ENCODE data around the gene KRTAP19-2. TPM values are rescaled to one million over a fixed set of nuclear protein-coding genes. Genes with fewer than 3 reads are reported as not detected.
A peak's percentile ranks its signal among the peaks of the same experiment; 100 is the strongest.
"Not testable (repeated sequence)": the region's sequence is repeated elsewhere in the genome, so short reads cannot be mapped to it uniquely, and the experiment has no call there.

Gene KRTAP19-2, protein sequence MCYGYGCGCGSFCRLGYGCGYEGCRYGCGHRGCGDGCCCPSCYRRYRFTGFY
- total RNA-seq (not detected), polyA plus RNA-seq (ENCODE audit: insufficient read depth, low read depth, low replicate concordance) (not detected)
- long read RNA-seq, donor 1: 0 reads
- long read RNA-seq, donor 2: 0 reads

DNA sequence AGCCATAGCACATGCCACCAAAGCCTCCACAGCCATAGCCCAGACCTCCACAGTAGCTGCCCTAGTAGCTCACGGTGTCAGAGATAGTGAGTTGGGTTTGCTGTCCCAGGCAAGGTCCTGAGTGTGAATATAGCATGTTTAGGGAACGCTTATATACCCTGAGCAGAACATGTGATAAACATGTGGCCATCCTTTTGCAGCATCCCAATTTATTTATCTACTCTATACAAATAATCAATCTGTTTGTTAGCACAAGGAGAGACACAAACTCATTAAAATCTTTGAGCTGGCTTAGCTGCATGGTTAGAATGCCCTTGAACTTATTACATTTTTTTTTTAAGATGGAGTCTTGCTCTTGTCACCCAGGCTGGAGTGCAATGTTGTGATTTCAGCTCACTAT is at the start of gene KRTAP19-2:
Gene KRTAP19-2 (minus strand): TSS at position 101 of the 400 bp plus-strand sequence. CDS start 88 bp downstream, at position 13.
- no peaks in the 10 kb centered on the region for H3K4me1 ChIP-seq
- H3K36me3 ChIP-seq (ENCODE audit: low read depth, missing control alignments): no peaks in the 10 kb centered on the region
- no peak within 1 kb of the TSS for H3K27ac ChIP-seq
- H3K9me3 ChIP-seq: no peaks in the 10 kb centered on the region
- no peaks in the 10 kb centered on the region for H3K27me3 ChIP-seq
- intact Hi-C loops (cut with DNase I; ENCODE audit: low total_unique reads): no loop called here
- no peak for TF ChIP-seq POLR2A (IDR thresholded peaks at IDR 0.05)
- TF ChIP-seq, protein P1, sequence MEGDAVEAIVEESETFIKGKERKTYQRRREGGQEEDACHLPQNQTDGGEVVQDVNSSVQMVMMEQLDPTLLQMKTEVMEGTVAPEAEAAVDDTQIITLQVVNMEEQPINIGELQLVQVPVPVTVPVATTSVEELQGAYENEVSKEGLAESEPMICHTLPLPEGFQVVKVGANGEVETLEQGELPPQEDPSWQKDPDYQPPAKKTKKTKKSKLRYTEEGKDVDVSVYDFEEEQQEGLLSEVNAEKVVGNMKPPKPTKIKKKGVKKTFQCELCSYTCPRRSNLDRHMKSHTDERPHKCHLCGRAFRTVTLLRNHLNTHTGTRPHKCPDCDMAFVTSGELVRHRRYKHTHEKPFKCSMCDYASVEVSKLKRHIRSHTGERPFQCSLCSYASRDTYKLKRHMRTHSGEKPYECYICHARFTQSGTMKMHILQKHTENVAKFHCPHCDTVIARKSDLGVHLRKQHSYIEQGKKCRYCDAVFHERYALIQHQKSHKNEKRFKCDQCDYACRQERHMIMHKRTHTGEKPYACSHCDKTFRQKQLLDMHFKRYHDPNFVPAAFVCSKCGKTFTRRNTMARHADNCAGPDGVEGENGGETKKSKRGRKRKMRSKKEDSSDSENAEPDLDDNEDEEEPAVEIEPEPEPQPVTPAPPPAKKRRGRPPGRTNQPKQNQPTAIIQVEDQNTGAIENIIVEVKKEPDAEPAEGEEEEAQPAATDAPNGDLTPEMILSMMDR (IDR thresholded peaks at IDR 0.05): no peak
- WGBS, 2 donors: 98 to 100% methylated on average over 2 of the region's 2 CpGs
- H3K4me3 ChIP-seq: no peak within 1 kb of the TSS
- no peak for DNase-seq

GRCh38 chr21:30518876-30519275 is 31.6 kb upstream of the KRTAP19-2 start:
- Histone ChIP-seq H3K4me1 (no peaks in the 10 kb centered on the region), H3K9me3 (no peaks in the 10 kb centered on the region), H3K27ac (no peak overlapping the region), H3K27me3 (no peaks in the 10 kb centered on the region), H3K4me3 (no peak overlapping the region), H3K36me3 (ENCODE audit: low read depth, missing control alignments) (no peaks in the 10 kb centered on the region)
- WGBS, 2 donors: 81 to 92% methylated on average over 1 of the region's 1 CpG
- no peak for TF ChIP-seq POLR2A (IDR thresholded peaks at IDR 0.05)
- TF ChIP-seq, protein P1 (IDR thresholded peaks at IDR 0.05): no peak
- DNase-seq: no peak
- intact Hi-C loops (cut with DNase I; ENCODE audit: low total_unique reads): no loop called here

DNA sequence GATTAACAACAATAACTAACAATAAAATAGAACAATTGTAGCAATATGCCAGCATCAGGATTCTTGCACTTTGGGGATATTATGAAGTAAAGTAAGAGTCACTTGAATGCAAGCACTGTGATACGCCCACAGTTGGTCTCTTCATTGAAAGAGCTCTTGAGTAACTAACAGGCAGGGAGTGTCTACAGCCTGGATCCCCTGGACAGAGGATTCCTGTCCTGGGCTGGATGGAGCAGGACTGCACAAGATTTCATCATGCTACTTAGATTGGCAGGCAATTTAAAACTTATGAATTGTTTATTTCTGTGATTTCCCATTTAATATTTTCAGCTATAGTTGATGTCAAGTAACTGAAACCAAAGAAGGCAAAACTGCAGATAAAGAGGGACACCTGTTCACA is 28.4 kb upstream of the KRTAP19-2 start:
- DNase-seq: no peak
- TF ChIP-seq, protein P1 (IDR thresholded peaks at IDR 0.05): no peak
- Histone ChIP-seq H3K4me3 (no peak overlapping the region), H3K36me3 (ENCODE audit: low read depth, missing control alignments) (no peaks in the 10 kb centered on the region), H3K4me1 (no peaks in the 10 kb centered on the region), H3K9me3 (no peaks in the 10 kb centered on the region), H3K27ac (no peak overlapping the region), H3K27me3 (no peaks in the 10 kb centered on the region)
- 79 to 88% methylated on average over 1 of the region's 1 CpG for WGBS, 2 donors
- intact Hi-C loops (cut with DNase I; ENCODE audit: low total_unique reads): no loop called here

- H3K27ac ChIP-seq; DNase-seq; H3K36me3 ChIP-seq (ENCODE audit: low read depth, missing control alignments); H3K27me3 ChIP-seq; H3K4me1 ChIP-seq; intact Hi-C loops (cut with DNase I; ENCODE audit: low total_unique reads); H3K4me3 ChIP-seq; H3K9me3 ChIP-seq: not testable (repeated sequence)
- TF ChIP-seq, protein P1 (IDR thresholded peaks at IDR 0.05): peak in 1 of 3 experiments; percentile 24
- 33 to 38% methylated on average over 4 of the region's 4 CpGs for WGBS, 2 donors
Measured at GRCh38 chr21:30505621-30506205, 18.5 kb upstream of the KRTAP19-2 start.

- H3K4me1 ChIP-seq: no peaks in the 10 kb centered on the region
- H3K4me3 ChIP-seq: no peak within 1 kb of the TSS
- intact Hi-C loops (cut with DNase I; ENCODE audit: low total_unique reads): no loop called here
- no peaks in the 10 kb centered on the region for H3K27me3 ChIP-seq
- DNase-seq: no peak
- WGBS, 2 donors: 54 to 75% methylated on average over 6 of the region's 6 CpGs
- no peak within 1 kb of the TSS for H3K27ac ChIP-seq
- H3K36me3 ChIP-seq (ENCODE audit: low read depth, missing control alignments): no peaks in the 10 kb centered on the region
- TF ChIP-seq POLR2A (IDR thresholded peaks at IDR 0.05): no peak
- TF ChIP-seq, protein P1 (IDR thresholded peaks at IDR 0.05): no peak
- no peaks in the 10 kb centered on the region for H3K9me3 ChIP-seq
Measured at GRCh38 chr21:30502041-30502440, 14.8 kb upstream of the KRTAP19-2 start, which contains the start of gene KRTAP19-5. Gene KRTAP19-5 (minus strand): TSS chr21:30502141. CDS start chr21:30502090, 51 bp downstream.
